ENCODE results near the gene PCDH15.
"Not testable (repeated sequence)": the region's sequence is repeated elsewhere in the genome, so short reads cannot be mapped to it uniquely, and the experiment has no call there.

The PCDH15 gene

GRCh38 chr10:53978301-53978700 lies 822.7 kb downstream of the PCDH15 start:
- no peak for DNase-seq (ENCODE audit: low spot score)

DNA sequence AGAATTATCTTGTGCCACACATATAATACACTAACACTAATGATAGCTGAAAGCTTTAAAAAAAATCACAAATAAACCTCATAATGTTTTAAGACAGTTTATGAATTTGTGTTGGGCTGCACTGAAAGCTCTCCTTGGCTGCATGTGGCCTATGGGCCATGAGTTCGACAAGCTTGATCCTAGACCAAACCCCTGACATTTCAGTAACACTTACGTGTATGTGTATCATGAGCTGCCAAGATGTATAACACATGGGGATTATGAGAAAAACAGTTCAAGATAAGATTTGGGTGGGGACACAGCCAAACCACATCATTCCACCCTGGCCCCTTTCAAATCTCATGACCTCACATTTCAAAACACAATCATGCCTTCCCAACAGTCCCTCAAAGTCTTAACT lies 823.8 kb downstream of the PCDH15 start:
- DNase-seq (ENCODE audit: low spot score), result no peak

DNA sequence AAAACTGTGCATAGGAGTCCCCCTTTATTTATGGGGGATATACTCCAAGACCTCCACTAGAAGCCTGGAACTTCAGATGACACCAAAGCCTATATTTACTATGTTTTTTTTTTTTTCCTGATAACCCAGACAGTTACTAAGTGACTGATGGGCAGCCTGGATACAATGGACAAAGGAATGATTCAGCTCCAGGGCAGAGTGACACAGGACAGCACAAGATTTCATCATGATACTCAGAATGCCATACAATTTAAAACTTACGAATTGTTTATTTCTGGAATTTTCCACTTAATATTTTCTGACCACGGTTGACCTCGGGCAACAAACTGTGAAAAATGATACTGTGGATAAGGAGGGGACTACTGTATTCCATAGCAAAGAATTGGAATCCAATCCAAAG lies 843.6 kb downstream of the PCDH15 start:
- DNase-seq (ENCODE audit: low spot score), result no peak

- no peak for DNase-seq (ENCODE audit: low spot score)
Measured at GRCh38 chr10:53955091-53955490, 845.9 kb downstream of the PCDH15 start.

DNA sequence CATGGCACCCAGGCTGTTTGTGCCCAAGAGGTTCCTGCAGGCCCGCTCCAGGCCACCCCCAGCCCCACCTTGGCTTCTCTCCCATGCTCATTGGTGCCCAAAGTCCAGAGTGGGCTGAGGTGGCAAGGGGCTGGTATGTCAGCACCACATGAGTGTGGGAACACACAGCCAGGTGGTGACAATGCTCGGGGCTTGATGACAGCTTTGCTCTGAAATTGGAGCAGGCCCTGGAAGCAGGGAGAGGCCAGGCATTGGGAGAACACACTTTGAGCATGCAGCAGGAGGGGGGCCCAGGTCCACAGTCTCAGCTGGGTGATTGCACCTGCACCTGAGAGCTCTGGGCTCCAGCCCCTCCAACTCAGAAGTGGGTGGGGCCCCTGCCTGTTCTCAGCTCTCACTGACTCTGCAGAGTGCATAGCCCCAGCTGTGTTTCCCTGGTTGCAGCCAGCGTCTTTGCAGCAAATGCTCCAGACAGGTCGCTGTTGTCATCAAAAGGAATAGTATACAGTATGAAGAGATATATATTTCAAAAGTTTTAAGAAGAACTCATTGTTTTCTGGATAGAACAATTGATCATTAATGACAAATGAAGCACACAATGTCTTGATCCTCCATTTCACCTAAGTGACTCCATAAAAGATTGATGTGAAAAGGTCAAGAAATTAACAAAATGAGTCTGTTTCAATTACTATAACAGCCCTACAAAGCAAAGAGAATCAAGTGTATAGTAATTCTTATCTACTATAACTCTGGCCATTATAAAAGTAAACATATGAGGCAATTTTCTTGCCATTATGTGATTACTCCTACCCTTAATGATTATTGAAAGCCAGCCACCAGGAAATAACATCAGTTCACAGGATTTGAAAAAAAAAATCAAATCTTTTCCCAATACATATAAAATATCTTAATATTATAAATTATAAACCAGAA lies 848.1 kb downstream of the PCDH15 start:
- no peak for DNase-seq (ENCODE audit: low spot score)

DNA sequence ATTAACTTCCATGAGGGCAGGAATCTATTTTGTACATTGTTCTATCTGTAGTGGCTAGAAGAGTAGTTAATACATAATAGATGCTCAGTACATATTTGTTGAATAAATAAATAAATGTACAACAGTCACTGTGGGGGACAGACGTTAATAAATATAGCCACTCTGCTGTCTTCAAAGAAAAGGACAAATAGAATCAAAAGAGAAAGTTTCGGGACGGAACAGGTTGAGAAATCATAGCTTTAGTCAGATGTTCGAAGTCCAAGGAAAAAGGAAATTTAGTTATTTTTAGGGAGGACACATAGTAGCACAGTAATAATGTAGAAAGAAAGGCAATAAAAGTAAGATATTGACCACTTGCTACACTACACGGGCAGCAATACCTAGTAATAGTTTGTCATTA lies 861.4 kb downstream of the PCDH15 start:
- DNase-seq (ENCODE audit: low spot score), result no peak

GRCh38 chr10:53930648-53931047 lies 870.4 kb downstream of the PCDH15 start:
- DNase-seq (ENCODE audit: low spot score), result no peak

DNA sequence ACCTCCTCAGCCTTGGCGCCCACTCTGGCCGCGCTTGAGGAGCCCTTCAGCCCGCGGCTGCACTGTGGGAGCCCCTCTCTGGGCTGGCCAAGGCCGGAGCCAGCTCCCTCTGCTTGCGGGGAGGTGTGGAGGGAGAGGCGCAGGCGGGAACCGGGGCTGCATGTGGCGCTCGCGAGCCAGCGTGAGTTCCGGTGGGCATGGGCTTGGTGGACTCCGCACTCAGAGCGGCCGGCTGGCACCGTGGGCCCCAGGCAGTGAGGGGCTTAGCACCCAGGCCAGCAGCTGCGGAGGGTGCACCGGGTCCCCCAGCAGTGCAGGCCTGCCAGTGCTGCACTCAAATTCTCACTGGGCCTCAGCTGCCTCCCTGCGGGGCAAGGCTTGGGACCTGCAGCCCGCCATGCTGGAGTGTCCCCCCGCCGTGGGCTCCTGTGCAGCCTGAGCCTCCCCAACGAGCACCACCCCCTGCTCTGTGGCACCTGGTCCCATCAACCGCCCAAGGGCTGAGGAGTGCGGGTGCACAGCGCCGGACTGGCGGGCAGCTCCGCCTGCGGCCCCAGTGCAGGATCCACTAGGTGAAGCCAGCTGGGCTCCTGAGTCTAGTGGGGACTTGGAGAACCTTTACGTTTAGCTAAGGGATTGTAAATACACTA lies 876.9 kb downstream of the PCDH15 start:
- not testable (repeated sequence) for DNase-seq (ENCODE audit: low spot score)

- no peak for DNase-seq (ENCODE audit: low spot score)
Measured at GRCh38 chr10:53918755-53919154, 882.3 kb downstream of the PCDH15 start.

GRCh38 chr10:53909791-53910190 lies 891.2 kb downstream of the PCDH15 start:
- DNase-seq (ENCODE audit: low spot score), result no peak

DNA sequence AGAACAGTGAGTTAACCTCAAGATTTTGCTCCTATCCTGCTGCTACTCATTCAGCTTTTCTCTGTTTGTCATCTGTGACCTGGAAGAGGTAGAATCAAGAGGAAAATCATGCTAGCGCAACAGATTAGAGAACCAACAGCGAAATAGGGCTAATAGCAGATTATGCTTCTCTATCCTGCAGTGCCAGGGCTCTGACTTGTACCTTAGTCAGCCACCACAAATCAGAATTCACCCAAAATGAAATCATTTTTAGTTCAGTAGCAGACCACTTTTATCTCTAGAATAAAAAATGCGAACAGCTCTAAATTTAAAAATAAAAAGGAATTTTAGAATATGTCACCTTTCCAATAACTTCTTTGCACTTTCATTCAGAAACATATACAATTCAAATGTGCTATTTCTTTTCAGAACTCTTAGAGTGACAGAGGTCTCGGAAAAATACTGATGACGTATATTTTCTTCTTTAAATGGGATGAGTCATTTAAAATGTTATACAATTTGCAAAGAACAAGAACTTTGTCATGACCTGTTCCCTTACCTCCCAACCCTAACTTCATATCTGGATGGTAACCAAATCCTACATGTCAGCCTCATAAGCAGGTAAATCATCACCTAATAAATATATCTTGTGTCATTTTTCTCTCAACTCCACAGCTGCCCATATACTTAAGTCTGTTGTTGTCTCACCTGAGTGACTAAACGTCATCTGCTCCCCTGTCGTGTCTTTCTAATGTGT lies 896.4 kb downstream of the PCDH15 start:
- DNase-seq (ENCODE audit: low spot score), result no peak

DNA sequence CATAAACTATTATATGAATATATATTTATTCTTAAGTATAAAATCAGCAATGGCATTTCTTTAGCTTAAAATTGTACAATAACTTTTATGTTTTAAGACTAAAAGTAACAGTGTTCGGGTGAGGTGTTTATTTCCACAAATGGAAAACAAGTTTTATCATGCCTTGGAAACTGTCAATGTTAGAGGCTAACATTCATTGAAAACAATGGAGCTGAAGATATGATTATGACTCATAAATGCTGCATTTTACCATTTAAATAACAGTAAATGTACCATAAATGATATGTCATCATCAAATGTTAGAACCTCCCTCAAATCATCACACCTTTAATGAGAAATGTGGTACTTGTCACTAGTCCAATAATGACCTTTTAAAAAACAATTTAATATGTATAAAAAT lies 897.3 kb downstream of the PCDH15 start:
- DNase-seq (ENCODE audit: low spot score), result no peak

GRCh38 chr10:53899463-53900160 lies 901.4 kb downstream of the PCDH15 start:
- DNase-seq (ENCODE audit: low spot score), result no peak

GRCh38 chr10:53898532-53898931 lies 902.5 kb downstream of the PCDH15 start:
- DNase-seq (ENCODE audit: low spot score), result no peak

GRCh38 chr10:53894145-53894544 lies 906.9 kb downstream of the PCDH15 start:
- no peak for DNase-seq (ENCODE audit: low spot score)

DNA sequence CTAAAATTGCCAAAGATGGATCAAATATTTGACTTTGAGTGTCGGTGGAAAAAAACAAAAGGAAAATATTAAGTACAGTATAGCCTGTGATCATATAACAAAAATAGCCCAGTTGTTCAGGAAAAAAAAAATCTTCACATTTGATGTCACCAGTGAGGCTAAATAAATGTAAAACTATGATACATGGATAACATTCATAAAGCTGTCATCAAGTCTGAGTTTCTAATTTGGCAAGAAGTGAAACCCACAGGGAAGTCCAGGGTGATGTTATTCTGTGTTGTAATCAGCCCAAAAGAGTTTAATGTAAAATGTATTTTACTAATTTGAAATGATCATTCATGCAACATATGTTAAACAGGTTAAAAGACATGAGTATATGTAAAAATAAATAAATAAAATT lies 908.0 kb downstream of the PCDH15 start:
- DNase-seq (ENCODE audit: low spot score), result no peak

DNA sequence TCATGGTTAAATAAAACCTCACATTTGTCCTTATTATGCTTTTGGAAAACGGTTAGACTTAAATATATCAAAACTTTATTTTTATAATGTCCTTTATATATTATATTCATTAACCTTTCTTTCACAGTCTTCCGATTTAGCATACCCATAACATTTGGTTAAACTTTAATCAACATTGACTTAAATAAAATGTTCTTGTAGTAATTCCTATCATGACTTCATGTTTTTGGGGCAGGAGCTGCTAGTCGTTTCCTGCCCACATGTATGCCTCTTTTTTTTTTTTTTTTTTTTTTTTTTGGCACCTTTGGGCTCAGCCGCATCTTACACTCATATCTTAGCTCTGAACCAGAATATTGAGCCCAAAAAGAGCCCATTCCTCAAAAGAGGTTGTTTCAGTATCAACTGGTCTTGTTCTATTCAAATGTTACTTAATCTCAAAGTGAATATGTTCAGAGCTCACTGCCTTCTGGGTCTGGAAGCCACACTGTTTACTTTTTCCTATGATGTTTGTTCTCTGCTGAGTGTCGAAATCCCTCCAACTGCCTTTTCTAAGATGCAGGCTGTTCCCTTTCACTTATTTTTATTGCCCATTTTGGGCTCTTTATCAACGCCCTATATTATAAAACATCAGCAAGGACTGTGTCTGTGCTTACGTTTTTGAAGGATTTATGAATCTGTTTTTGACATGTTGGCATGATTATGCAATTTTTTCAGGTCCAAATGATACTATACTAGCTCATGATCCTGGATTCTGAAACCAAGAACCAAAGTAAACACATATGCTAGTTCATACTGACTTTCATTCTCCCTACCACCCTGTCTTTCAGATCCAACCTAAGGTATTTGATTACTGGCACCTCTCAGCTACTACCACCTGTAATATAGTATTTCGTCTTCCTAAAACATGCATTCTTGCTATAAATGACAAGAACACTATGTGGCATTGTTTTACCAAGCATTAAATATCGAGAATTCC lies 914.4 kb downstream of the PCDH15 start:
- DNase-seq (ENCODE audit: low spot score), result no peak

DNA sequence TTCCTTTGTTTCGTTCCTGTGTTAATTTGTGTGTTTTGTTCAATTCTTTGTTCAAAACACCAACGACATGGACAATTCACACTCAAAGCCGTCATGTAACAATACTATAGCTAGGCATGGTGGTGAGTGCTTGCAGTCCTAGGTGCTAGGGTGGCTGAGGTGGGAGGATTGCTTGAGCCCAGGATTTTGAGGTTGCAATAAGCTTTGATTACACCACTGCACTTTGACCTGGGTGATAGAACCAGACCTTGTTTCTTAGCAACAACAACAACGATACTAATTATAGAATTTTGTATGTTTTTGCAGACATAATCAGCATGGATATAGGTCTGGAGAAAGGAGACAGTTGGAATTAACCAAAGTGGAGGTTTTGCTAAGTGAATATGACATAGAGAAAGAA lies 936.2 kb downstream of the PCDH15 start:
- no peak for DNase-seq (ENCODE audit: low spot score)

- no peak for DNase-seq (ENCODE audit: low spot score)
Measured at GRCh38 chr10:53852450-53853175, 948.4 kb downstream of the PCDH15 start.

GRCh38 chr10:53846809-53847208 lies 954.2 kb downstream of the PCDH15 start:
- peak; percentile 6 for DNase-seq (ENCODE audit: low spot score)
